Mesothelial cell of epicardium (in vitro differentiated cells): ENCODE data around the gene APOBEC4. TPM values are rescaled to one million over a fixed set of nuclear protein-coding genes. Genes with fewer than 3 reads are reported as not detected.

Experiments used
- DNase-seq, 2 experiments: peaks; one replicate each; pipeline ENCODE4 v3.0.0; 2021; ENCODE audit warnings: low spot score in 2 of 2; ENCODE audit not compliant: unreplicated experiment in 2 of 2
- H3K27ac Mint-ChIP-seq: 2 replicates; pipeline ENCODE4 v1.8.0; 2021; ENCODE audit warnings: mixed read lengths
- H3K27me3 Mint-ChIP-seq: 2 replicates; pipeline ENCODE4 v1.8.0; 2021; ENCODE audit warnings: low read depth, mixed read lengths
- H3K36me3 Mint-ChIP-seq: 2 replicates; pipeline ENCODE4 v1.8.0; 2021; ENCODE audit warnings: mixed read lengths
- H3K4me1 Mint-ChIP-seq: 2 replicates; pipeline ENCODE4 v1.8.0; 2021; ENCODE audit warnings: mixed read lengths
- H3K4me3 Mint-ChIP-seq: 2 replicates; pipeline ENCODE4 v1.8.0; 2021; ENCODE audit warnings: mild to moderate bottlenecking, moderate library complexity, mixed read lengths
- H3K9me3 Mint-ChIP-seq: 2 replicates; pipeline ENCODE4 v1.8.0; 2021; ENCODE audit warnings: mixed read lengths
- CTCF ChIP-seq: fragments of 200-600 bp; sonication (generic); IDR thresholded peaks from one replicate; pipeline ENCODE4 v1.5.0; 2021; ENCODE audit warnings: antibody characterized with exemption; ENCODE audit not compliant: unreplicated experiment
- total RNA-seq: library from RNA; stranded (reverse); gene quantifications from 3 replicates; pipeline ENCODE4 v1.2.1, GENCODE V29; 2021

The APOBEC4 gene
- total RNA-seq, 1 donor from 2014 or later, result not detected

DNA sequence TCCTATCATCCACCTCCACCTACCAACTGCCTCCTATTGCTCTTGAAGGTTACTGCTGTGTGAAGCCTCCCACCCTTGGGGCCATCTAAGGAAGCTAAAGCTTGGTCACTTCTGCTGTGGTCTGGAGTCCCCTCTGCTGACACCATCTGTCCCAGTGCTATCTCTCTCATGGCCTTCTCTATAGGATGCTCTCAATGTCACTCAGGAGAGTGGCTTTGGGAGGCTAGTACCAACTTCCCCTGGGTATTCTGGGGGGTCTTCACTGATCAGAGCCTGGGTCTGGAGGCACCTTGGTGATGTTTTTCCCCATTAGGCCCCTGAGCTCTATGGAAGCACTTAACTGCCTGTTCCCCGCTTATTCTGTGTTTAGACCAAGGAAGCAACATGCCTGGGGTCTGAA lies 50.6 kb downstream of the APOBEC4 start:
- Mint-ChIP-seq H3K27ac (no peak overlapping the region), H3K36me3 (no peaks in the 10 kb centered on the region), H3K27me3 (peaks cover 2% of the 10 kb centered on the region), H3K9me3 (peaks cover 3% of the 10 kb centered on the region), H3K4me1 (peaks cover 9% of the 10 kb centered on the region), H3K4me3 (no peak overlapping the region)
- TF ChIP-seq CTCF, result no peak
- no peak for DNase-seq

- TF ChIP-seq CTCF, result no peak
- peaks cover 3% of the 10 kb centered on the region for H3K9me3 Mint-ChIP-seq
Measured at GRCh38 chr1:183600634-183601033, 52.5 kb downstream of the APOBEC4 start.

GRCh38 chr1:183600136-183600535 lies 53.0 kb downstream of the APOBEC4 start:
- Mint-ChIP-seq H3K27me3 (peaks cover under 1% of the 10 kb centered on the region), H3K27ac (no peak overlapping the region), H3K9me3 (peaks cover 3% of the 10 kb centered on the region), H3K4me3 (no peak overlapping the region), H3K36me3 (no peaks in the 10 kb centered on the region), H3K4me1 (peaks cover 9% of the 10 kb centered on the region)
- TF ChIP-seq CTCF, result no peak
- DNase-seq, result no peak

More at GRCh38 chr1:183600634-183601033, 52.5 kb downstream of the APOBEC4 start:
- DNase-seq, result no peak
- no peaks in the 10 kb centered on the region for H3K36me3 Mint-ChIP-seq
- no peak overlapping the region for H3K4me3 Mint-ChIP-seq
- H3K27me3 Mint-ChIP-seq, result peaks cover 2% of the 10 kb centered on the region
- H3K27ac Mint-ChIP-seq, result no peak overlapping the region
- peaks cover 9% of the 10 kb centered on the region for H3K4me1 Mint-ChIP-seq

GRCh38 chr1:183598386-183598785 lies 54.7 kb downstream of the APOBEC4 start:
- H3K4me1 Mint-ChIP-seq, result peaks cover 6% of the 10 kb centered on the region
- H3K27me3 Mint-ChIP-seq, result no peaks in the 10 kb centered on the region
- TF ChIP-seq CTCF, result no peak
- no peak overlapping the region for H3K27ac Mint-ChIP-seq
- H3K9me3 Mint-ChIP-seq, result peaks cover 3% of the 10 kb centered on the region
- H3K4me3 Mint-ChIP-seq, result no peak overlapping the region
- H3K36me3 Mint-ChIP-seq, result no peaks in the 10 kb centered on the region
- no peak for DNase-seq

DNA sequence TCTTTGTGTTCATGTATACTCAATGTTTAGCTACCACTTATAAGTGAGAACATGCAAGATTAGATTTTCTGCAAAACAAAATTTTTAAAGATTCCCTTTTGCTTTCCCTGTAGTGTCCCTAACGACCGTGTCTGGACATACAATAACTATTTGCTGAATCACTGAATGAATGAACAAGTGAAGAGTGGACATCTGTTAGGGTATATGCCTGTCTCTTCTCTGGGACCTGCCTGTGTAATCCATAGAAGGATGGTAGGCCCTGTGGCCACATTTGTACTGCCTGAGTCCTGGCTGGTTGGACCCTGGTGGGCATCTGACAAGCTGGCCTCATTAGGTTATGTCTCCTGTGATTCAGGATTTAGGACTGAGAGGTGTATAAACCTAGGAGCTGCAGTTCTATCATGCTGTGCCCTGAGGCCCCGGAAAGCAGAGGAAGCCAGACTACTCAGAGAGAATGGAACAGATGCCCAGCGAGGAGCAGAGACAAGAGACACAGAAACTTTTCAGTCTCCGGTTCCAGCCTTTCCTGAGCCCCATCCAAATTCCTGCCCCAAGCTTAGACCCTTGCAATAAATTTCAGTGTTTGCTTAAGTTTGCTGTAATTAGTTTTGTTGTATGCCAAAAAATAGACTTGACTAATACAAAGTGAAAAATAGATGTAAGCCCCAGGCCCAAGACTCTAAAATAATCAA lies 55.3 kb downstream of the APOBEC4 start:
- H3K4me1 Mint-ChIP-seq, result peaks cover 6% of the 10 kb centered on the region

More for the DNA sequence above, 55.3 kb downstream of the APOBEC4 start:
- Mint-ChIP-seq H3K36me3 (no peaks in the 10 kb centered on the region), H3K27me3 (no peaks in the 10 kb centered on the region), H3K9me3 (peaks cover 3% of the 10 kb centered on the region), H3K27ac (no peak overlapping the region), H3K4me3 (no peak overlapping the region)
- DNase-seq, result no peak
- no peak for TF ChIP-seq CTCF
